ENCODE data around the gene OSBPL8. TPM values are rescaled to one million over a fixed set of nuclear protein-coding genes. Genes with fewer than 3 reads are reported as not detected.

Gene OSBPL8
- total RNA-seq, 2 experiments from 2014 or later: 25.0 to 61.3 TPM

DNA sequence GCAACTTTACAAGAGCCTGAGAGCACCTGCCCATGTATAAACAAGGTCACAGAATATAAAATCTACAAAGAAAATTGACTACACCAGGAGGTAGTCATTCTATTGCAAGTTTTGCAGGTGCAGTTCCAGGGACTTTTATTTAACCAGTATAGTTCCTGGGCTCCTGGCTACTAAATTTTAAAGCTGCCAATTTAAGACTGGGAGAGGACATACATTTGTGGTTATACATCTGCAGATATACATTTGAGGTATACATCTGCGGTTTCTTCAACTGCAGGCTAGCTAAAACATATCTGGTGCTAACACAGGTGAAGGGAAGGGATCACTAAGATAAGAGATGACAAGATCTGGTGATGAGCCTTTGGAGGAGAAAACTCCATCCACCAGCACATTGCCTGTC, 241.6 kb downstream of the OSBPL8 start:
- H3K4me3 ChIP-seq (ENCODE audit: low read depth, low read length, poor library complexity, severe bottlenecking): no peak overlapping the region
- no peak overlapping the region for H2AFZ ChIP-seq (ENCODE audit: low read length)
- H3K9me3 ChIP-seq (ENCODE audit: low read length): no peaks in the 10 kb centered on the region
- intact Hi-C loops (cut with micrococcal nuclease; ENCODE audit: unreplicated experiment): no loop called here
- no peaks in the 10 kb centered on the region for H3K79me2 ChIP-seq (ENCODE audit: insufficient read depth, low read depth, low read length)
- ChIA-PET POLR2A (no interaction called here), CTCF (ENCODE audit: unreplicated experiment) (no interaction called here)
- no peak overlapping the region for H3K4me2 ChIP-seq (ENCODE audit: low read length)
- no TSS peak for BruUV-seq (replicated peaks)
- no peak for DNase-seq (ENCODE audit: low spot score)
- no peak overlapping the region for H3K27ac ChIP-seq (ENCODE audit: low read depth, low read length, poor library complexity, severe bottlenecking)
- no peaks in the 10 kb centered on the region for H3K36me3 ChIP-seq (ENCODE audit: insufficient read depth, low read length)
- H4K20me1 ChIP-seq (ENCODE audit: insufficient read depth, low read length): no peaks in the 10 kb centered on the region
- TF ChIP-seq, protein P1, sequence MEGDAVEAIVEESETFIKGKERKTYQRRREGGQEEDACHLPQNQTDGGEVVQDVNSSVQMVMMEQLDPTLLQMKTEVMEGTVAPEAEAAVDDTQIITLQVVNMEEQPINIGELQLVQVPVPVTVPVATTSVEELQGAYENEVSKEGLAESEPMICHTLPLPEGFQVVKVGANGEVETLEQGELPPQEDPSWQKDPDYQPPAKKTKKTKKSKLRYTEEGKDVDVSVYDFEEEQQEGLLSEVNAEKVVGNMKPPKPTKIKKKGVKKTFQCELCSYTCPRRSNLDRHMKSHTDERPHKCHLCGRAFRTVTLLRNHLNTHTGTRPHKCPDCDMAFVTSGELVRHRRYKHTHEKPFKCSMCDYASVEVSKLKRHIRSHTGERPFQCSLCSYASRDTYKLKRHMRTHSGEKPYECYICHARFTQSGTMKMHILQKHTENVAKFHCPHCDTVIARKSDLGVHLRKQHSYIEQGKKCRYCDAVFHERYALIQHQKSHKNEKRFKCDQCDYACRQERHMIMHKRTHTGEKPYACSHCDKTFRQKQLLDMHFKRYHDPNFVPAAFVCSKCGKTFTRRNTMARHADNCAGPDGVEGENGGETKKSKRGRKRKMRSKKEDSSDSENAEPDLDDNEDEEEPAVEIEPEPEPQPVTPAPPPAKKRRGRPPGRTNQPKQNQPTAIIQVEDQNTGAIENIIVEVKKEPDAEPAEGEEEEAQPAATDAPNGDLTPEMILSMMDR (conservative IDR thresholded peaks at IDR 0.05; ENCODE audit: low read length): no peak
- no peak for TF ChIP-seq EZH2phosphoT487 (IDR thresholded peaks at IDR 0.05; ENCODE audit: borderline replicate concordance, low read depth, low read length)
- no peaks in the 10 kb centered on the region for H3K4me1 ChIP-seq (ENCODE audit: insufficient read depth, low read length, poor library complexity, severe bottlenecking)
- H3K9me2 ChIP-seq (ENCODE audit: insufficient read depth, low read length): no peaks in the 10 kb centered on the region

DNA sequence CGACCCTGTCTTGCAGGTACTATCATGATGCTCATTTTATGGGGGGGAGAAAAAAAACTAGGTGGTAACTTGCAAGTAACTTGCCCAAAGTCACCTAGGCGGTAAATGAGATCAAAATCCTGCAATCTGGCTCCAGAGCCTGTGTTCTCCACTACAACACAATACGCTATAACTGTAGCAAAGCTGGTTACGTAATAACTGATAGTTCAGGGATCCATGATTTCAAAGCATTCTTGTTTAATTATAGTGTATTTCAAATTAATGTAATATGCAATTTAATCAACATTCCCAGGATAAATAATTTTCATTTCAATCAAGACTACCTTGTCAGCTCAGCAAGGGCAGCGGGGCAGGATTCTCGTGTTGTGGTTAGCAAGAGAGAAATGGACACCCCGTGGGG, 243.1 kb downstream of the OSBPL8 start:
- Histone ChIP-seq H3K9me3 (ENCODE audit: low read length) (no peaks in the 10 kb centered on the region), H3K4me3 (ENCODE audit: low read depth, low read length, poor library complexity, severe bottlenecking) (no peak overlapping the region), H3K4me1 (ENCODE audit: insufficient read depth, low read length, poor library complexity, severe bottlenecking) (no peaks in the 10 kb centered on the region), H3K9me2 (ENCODE audit: insufficient read depth, low read length) (no peaks in the 10 kb centered on the region), H3K79me2 (ENCODE audit: insufficient read depth, low read depth, low read length) (no peaks in the 10 kb centered on the region), H4K20me1 (ENCODE audit: insufficient read depth, low read length) (no peaks in the 10 kb centered on the region), H3K4me2 (ENCODE audit: low read length) (no peak overlapping the region), H3K27ac (ENCODE audit: low read depth, low read length, poor library complexity, severe bottlenecking) (no peak overlapping the region), H3K36me3 (ENCODE audit: insufficient read depth, low read length) (no peaks in the 10 kb centered on the region), H2AFZ (ENCODE audit: low read length) (no peak overlapping the region)
- intact Hi-C loops (cut with micrococcal nuclease; ENCODE audit: unreplicated experiment): no loop called here
- POLR2A ChIA-PET: interaction anchor here (1.1 kb wide), 1 partner anchor 26 kb away, joined by 3 read pairs; no protein-coding TSS in a partner anchor
- TF ChIP-seq, protein P1 (conservative IDR thresholded peaks at IDR 0.05; ENCODE audit: low read length): no peak
- no peak for TF ChIP-seq EZH2phosphoT487 (IDR thresholded peaks at IDR 0.05; ENCODE audit: borderline replicate concordance, low read depth, low read length)
- BruUV-seq (replicated peaks): no TSS peak
- DNase-seq (ENCODE audit: low spot score): no peak
- CTCF ChIA-PET (ENCODE audit: unreplicated experiment): no interaction called here

DNA sequence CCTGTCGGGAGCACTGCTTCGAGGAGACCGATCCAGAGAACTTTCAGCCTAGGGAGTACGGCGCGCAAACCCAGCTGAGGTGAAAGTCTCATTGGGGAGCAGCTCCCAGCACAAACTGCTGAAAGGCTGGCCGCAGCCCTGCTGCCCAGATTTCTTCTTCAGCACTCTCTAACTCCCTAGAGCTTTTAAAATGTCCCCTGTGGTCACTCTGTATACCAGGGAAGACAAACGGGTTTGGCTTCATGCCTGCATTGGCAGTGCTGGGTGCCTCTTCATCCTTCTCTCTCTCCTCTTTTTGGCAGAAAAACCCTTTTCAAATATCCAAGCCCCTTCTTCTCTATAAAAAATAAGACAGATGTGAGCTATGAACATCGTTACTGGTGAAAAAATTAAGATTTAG, 246.3 kb downstream of the OSBPL8 start:
- no peaks in the 10 kb centered on the region for H3K9me3 ChIP-seq (ENCODE audit: low read length)
- no peaks in the 10 kb centered on the region for H3K9me2 ChIP-seq (ENCODE audit: insufficient read depth, low read length)
- H3K36me3 ChIP-seq (ENCODE audit: insufficient read depth, low read length): no peaks in the 10 kb centered on the region
- intact Hi-C loops (cut with micrococcal nuclease; ENCODE audit: unreplicated experiment): no loop called here
- POLR2A ChIA-PET: no interaction called here
- DNase-seq (ENCODE audit: low spot score): no peak
- H3K4me3 ChIP-seq (ENCODE audit: low read depth, low read length, poor library complexity, severe bottlenecking): no peak overlapping the region
- BruUV-seq (replicated peaks): no TSS peak
- CTCF ChIA-PET (ENCODE audit: unreplicated experiment): no interaction called here
- H4K20me1 ChIP-seq (ENCODE audit: insufficient read depth, low read length): no peaks in the 10 kb centered on the region
- no peaks in the 10 kb centered on the region for H3K4me1 ChIP-seq (ENCODE audit: insufficient read depth, low read length, poor library complexity, severe bottlenecking)
- no peak for TF ChIP-seq EZH2phosphoT487 (IDR thresholded peaks at IDR 0.05; ENCODE audit: borderline replicate concordance, low read depth, low read length)
- TF ChIP-seq, protein P1 (conservative IDR thresholded peaks at IDR 0.05; ENCODE audit: low read length): no peak
- H3K4me2 ChIP-seq (ENCODE audit: low read length): no peak overlapping the region
- no peak overlapping the region for H3K27ac ChIP-seq (ENCODE audit: low read depth, low read length, poor library complexity, severe bottlenecking)
- H2AFZ ChIP-seq (ENCODE audit: low read length): no peak overlapping the region
- H3K79me2 ChIP-seq (ENCODE audit: insufficient read depth, low read depth, low read length): no peaks in the 10 kb centered on the region
